HepG2 (cell line): ENCODE data around the gene BUB1. TPM values are rescaled to one million over a fixed set of nuclear protein-coding genes. Genes with fewer than 3 reads are reported as not detected.

Experiments used
- ATAC-seq: fragments of 200-7000 bp; cut with Tn5 transposase; 3 replicates; pipeline ENCODE4 v1.9.1; 2020; ENCODE audit warnings: mild to moderate bottlenecking, moderate library complexity
- BruUV-seq: library from RNA; stranded (reverse); fragments of 400-500 nt; replicated peaks from 2 replicates; lab custom pipeline; 2021; lab: Mats Ljungman, UMichigan
- CTCF ChIA-PET: fragments of 300-600 bp; formaldehyde crosslinking; extraction: SDS; loops from one replicate; lab custom pipeline; 2021; ENCODE audit warnings: low total read pairs, inconsistent platforms, low intra/inter-chr PET ratio; lab: Yijun Ruan, JAX
- POLR2A ChIA-PET: fragments of 350-600 bp; sonication (Branson Sonifier 250); formaldehyde crosslinking; loops from one replicate; lab custom pipeline; 2020; ENCODE audit warnings: antibody characterized with exemption, inconsistent platforms; lab: Yijun Ruan, JAX
- DNase-seq: peaks from one replicate; pipeline ENCODE4 v3.0.0-alpha.2; 2015; ENCODE audit warnings: low spot score
- FAIRE-seq: peaks from 3 replicates; lab custom pipeline; 2011; peaks lifted over from hg19 to GRCh38; lab: Jason Lieb, UNC
- H2AFZ ChIP-seq: one replicate; pipeline ENCODE4 v1.6.1; 2011; ENCODE audit warnings: low read length, inconsistent platforms
- H3K27ac ChIP-seq: fragments of 300-600 bp; 3 replicates; pipeline ENCODE4 v1.8.0; 2011; ENCODE audit warnings: mixed run types, mild to moderate bottlenecking, mixed read lengths, low read length, inconsistent platforms; ENCODE audit not compliant: insufficient read depth; ENCODE audit errors: extremely low read length
- H3K27me3 ChIP-seq, 2 experiments: fragments of 200-600 bp in 1 of 2; 2 replicates in 1 of 2; 3 replicates in 1 of 2; pipeline versions ENCODE4 v1.6.0 to v1.8.0; 2011; ENCODE audit warnings: low read length in 2 of 2, mild to moderate bottlenecking in 2 of 2, moderate library complexity in 2 of 2, inconsistent platforms in 1 of 2; ENCODE audit not compliant: insufficient read depth in 2 of 2, control insufficient read depth in 1 of 2
- H3K36me3 ChIP-seq, 2 experiments: fragments of 200-600 bp in 1 of 2; replicated peaks in 1 of 2; 2 replicates in 1 of 2; 3 replicates in 1 of 2; pipeline versions ENCODE4 v1.5.1 to v1.8.0; 2011; ENCODE audit warnings: low read length in 2 of 2, inconsistent platforms in 1 of 2; ENCODE audit not compliant: insufficient read depth in 2 of 2, control insufficient read depth in 1 of 2
- H3K4me1 ChIP-seq: 2 replicates; pipeline ENCODE4 v1.5.1; 2012; ENCODE audit warnings: low read length, inconsistent platforms; ENCODE audit not compliant: insufficient read depth
- H3K4me2 ChIP-seq: 2 replicates; pipeline ENCODE4 v1.6.0; 2011; ENCODE audit warnings: low read depth, low read length, inconsistent platforms
- H3K4me3 ChIP-seq, 3 experiments: fragments of 200-600 bp in 1 of 3; sonication (generic), shearing (Covaris generic) in 1 of 3; replicated peaks in 1 of 3; 2 replicates each; pipeline ENCODE4 v1.5.1; 2011 to 2016; ENCODE audit warnings: low read length in 3 of 3, inconsistent platforms in 2 of 3, low read depth in 2 of 3, mild to moderate bottlenecking in 2 of 3, control low read depth in 1 of 3, mixed read lengths in 1 of 3; ENCODE audit not compliant: insufficient read depth in 1 of 3
- H3K79me2 ChIP-seq: one replicate; pipeline ENCODE4 v1.6.1; 2011; ENCODE audit warnings: low read length, inconsistent platforms; ENCODE audit not compliant: insufficient read depth
- H3K9ac ChIP-seq: 2 replicates; pipeline ENCODE4 v1.6.0; 2011; ENCODE audit warnings: mild to moderate bottlenecking, low read depth, low read length, inconsistent platforms; ENCODE audit not compliant: insufficient read depth
- H3K9me3 ChIP-seq: 2 replicates; pipeline ENCODE4 v1.5.1; 2012; ENCODE audit warnings: mild to moderate bottlenecking, low read length
- H4K20me1 ChIP-seq: 2 replicates; pipeline ENCODE4 v1.6.0; 2011; ENCODE audit warnings: inconsistent platforms, mild to moderate bottlenecking, low read length, moderate library complexity; ENCODE audit not compliant: insufficient read depth
- CCDC6 ChIP-seq: sonication (generic); formaldehyde crosslinking; IDR thresholded peaks from 2 replicates; pipeline ENCODE4 v1.8.1; 2022; ENCODE audit warnings: mild to moderate bottlenecking, missing genetic modification reagents, moderate library complexity
- MYC ChIP-seq: sonication (generic); formaldehyde crosslinking; IDR thresholded peaks from 2 replicates; pipeline ENCODE4 v1.9.0; 2021; ENCODE audit warnings: missing genetic modification reagents, borderline replicate concordance
- TP53 ChIP-seq: sonication (generic); formaldehyde crosslinking; conservative IDR thresholded peaks from 2 replicates; pipeline ENCODE4 v1.4.0; 2020; ENCODE audit warnings: missing genetic modification reagents
- ZNF367 ChIP-seq: sonication (generic); formaldehyde crosslinking; IDR thresholded peaks from 2 replicates; pipeline ENCODE4 v1.4.0; 2020; ENCODE audit warnings: missing genetic modification reagents, borderline replicate concordance
- ZNF720 ChIP-seq: sonication (generic); formaldehyde crosslinking; IDR thresholded peaks from 2 replicates; pipeline ENCODE4 v1.4.0; 2020; ENCODE audit warnings: missing genetic modification reagents
- ZNF841 ChIP-seq: sonication (generic); formaldehyde crosslinking; IDR thresholded peaks from 2 replicates; pipeline ENCODE4 v1.8.1; 2023; ENCODE audit warnings: missing genetic modification reagents, borderline replicate concordance
- ZSCAN9 ChIP-seq: IDR thresholded peaks from 2 replicates; pipeline ENCODE4 v1.6.1; 2016; ENCODE audit warnings: borderline replicate concordance
- ZZZ3 ChIP-seq: sonication (generic); formaldehyde crosslinking; IDR thresholded peaks from 2 replicates; pipeline ENCODE4 v1.4.0; 2020; ENCODE audit warnings: missing genetic modification reagents, mild to moderate bottlenecking, borderline replicate concordance
- WGBS: methylation state at CpG from one replicate; pipeline ENCODE4 v1.1.6; 2017; ENCODE audit warnings: low lambda C conversion rate; 5-methylcytosine and 5-hydroxymethylcytosine counted together
- in situ Hi-C: cut with HindIII; loops from 2 replicates; pipeline ENCODE4 v1.10.0; 2017; ENCODE audit warnings: low pct_unique_long_range_greater_than_20kb; ENCODE audit not compliant: extremely low pct_ligation_motif_present
- intact Hi-C: fragments of 100-400 bp; cut with micrococcal nuclease; formaldehyde crosslinking; loops from one replicate; pipeline ENCODE4 v1.10.0; 2022; ENCODE audit not compliant: unreplicated experiment
- polyA plus RNA-seq, 8 experiments: library from polyadenylated mRNA; depleted of rRNA in 3 of 8; stranded (reverse) in 7 of 8; unstranded in 1 of 8; fragments of >200 nt; fragmentation: Illumina TruSeq in 4 of 8; extraction: Trizol in 4 of 8; gene quantifications; 2 replicates each; pipeline versions ENCODE4 v1.2.1 to v1.2.3, GENCODE V29; 2011 to 2016; ENCODE audit warnings: low read depth in 4 of 8, missing spikeins in 1 of 8, mixed read lengths in 1 of 8; ENCODE audit not compliant: insufficient read depth in 1 of 8
- total RNA-seq, 5 experiments: library from RNA; depleted of rRNA; stranded (reverse); fragments of >200 nt; fragmentation: Illumina TruSeq; extraction: Trizol; gene quantifications; 2 replicates each; pipeline ENCODE4 v1.2.3, GENCODE V29; 2016; ENCODE audit warnings: low read depth in 1 of 5
- TF ChIP-seq, protein P1 (sequence below): sonication (generic); formaldehyde crosslinking; IDR thresholded peaks from 2 replicates; pipeline ENCODE4 v1.4.0; 2020; ENCODE audit warnings: mild to moderate bottlenecking, low read depth, missing genetic modification reagents
- TF ChIP-seq, protein P2 (sequence below): IDR thresholded peaks from 2 replicates; pipeline ENCODE4 v1.6.1; 2016; ENCODE audit warnings: missing compliant biosample characterization, missing genetic modification reagents, borderline replicate concordance
- TF ChIP-seq, protein P3 (sequence below): IDR thresholded peaks from 2 replicates; pipeline ENCODE4 v1.6.1; 2016
- TF ChIP-seq, protein P4 (sequence below): sonication (generic); formaldehyde crosslinking; IDR thresholded peaks from 2 replicates; pipeline ENCODE4 v1.4.0; 2020; ENCODE audit warnings: low read depth, missing genetic modification reagents

BUB1 gene
- total and polyA plus RNA-seq, 2 of the 13 experiments (the other 11 are each of a cell fraction or from before 2014, with no cell fraction given): 27.8 to 52.6 TPM

DNA sequence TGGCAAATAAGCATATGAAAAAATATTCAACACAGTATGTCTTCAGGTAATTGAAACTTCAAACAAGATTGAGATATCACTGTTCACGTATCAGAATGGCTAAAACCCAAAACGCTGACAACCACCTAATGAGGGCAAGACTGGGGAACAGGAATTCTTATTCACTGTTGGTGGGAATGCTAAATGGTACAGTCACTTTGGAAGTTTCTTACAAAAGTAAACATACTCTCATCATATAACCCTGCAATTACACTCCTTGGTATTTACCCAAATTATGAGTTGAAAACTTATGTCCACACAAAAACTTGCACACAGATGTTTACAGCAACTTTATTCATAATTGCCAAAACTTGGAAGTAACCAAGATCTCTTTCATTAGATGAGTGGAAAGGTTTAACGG is 30.1 kb downstream of the BUB1 start:
- Histone ChIP-seq H3K4me1 (no peaks in the 10 kb centered on the region), H3K4me2 (no peak overlapping the region)
- no peak for ATAC-seq
- BruUV-seq: no TSS peak
- FAIRE-seq: no peak
- TF ChIP-seq ZZZ3 (CRISPR knock-in tag): no peak
- TF ChIP-seq CCDC6: no peak
- no peak for TF ChIP-seq ZNF367 (CRISPR knock-in tag)
- no peak for TF ChIP-seq ZSCAN9 (CRISPR knock-in tag)
- TF ChIP-seq, all 625 proteins: peak for 0
- WGBS: 94% methylated on average over 3 of the region's 3 CpGs
- Histone ChIP-seq H4K20me1 (no peaks in the 10 kb centered on the region), H3K9ac (no peak overlapping the region), H3K27me3 (no peaks in the 10 kb centered on the region), H3K27ac (no peak overlapping the region), H3K9me3 (no peaks in the 10 kb centered on the region), H3K36me3 (peaks cover 6 to 63% of the 10 kb centered on the region in 2 experiments; a peak in 4 of 5 replicates), H3K4me3 (no peak overlapping the region), H3K79me2 (peaks cover 4% of the 10 kb centered on the region), H2AFZ (no peak overlapping the region)
- CTCF ChIA-PET: no interaction called here
- intact Hi-C loops (no loop called here), in situ Hi-C loops (no loop called here)
- POLR2A ChIA-PET: no interaction called here
- DNase-seq: no peak

DNA sequence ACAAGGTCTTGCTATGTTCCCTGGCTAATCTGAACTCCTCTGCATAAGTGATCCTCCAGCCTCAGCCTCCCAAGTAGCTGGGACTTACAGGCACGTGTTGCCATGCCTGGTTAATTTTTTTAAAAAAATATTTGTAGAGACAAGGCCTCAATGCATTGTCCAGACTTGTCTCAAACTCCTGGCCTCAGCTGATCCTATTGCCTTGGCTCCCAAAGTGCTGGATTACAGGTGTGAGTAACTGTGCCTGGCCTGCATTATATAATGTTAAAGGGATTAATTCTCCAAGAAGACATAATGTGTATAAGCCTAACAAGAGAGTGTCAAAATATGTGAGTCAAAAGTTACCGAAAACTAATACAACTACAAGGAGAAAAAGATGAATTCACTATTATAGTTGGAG is 32.2 kb downstream of the BUB1 start:
- ChIA-PET POLR2A (no interaction called here), CTCF (no interaction called here)
- no TSS peak for BruUV-seq
- Histone ChIP-seq H3K4me2 (no peak overlapping the region), H3K9me3 (no peaks in the 10 kb centered on the region), H3K79me2 (peaks cover 4% of the 10 kb centered on the region), H3K4me1 (no peaks in the 10 kb centered on the region), H3K27me3 (no peaks in the 10 kb centered on the region), H3K9ac (no peak overlapping the region), H4K20me1 (no peaks in the 10 kb centered on the region), H3K4me3 (no peak overlapping the region), H2AFZ (no peak overlapping the region), H3K36me3 (peaks cover 11 to 66% of the 10 kb centered on the region in 2 experiments), H3K27ac (no peak overlapping the region)
- no peak for ATAC-seq
- 97% methylated on average over 2 of the region's 2 CpGs for WGBS
- in situ Hi-C loops (no loop called here), intact Hi-C loops (no loop called here)
- no peak for DNase-seq
- FAIRE-seq: no peak
- no peak for TF ChIP-seq MYC (CRISPR knock-in tag)
- TF ChIP-seq, protein P1, sequence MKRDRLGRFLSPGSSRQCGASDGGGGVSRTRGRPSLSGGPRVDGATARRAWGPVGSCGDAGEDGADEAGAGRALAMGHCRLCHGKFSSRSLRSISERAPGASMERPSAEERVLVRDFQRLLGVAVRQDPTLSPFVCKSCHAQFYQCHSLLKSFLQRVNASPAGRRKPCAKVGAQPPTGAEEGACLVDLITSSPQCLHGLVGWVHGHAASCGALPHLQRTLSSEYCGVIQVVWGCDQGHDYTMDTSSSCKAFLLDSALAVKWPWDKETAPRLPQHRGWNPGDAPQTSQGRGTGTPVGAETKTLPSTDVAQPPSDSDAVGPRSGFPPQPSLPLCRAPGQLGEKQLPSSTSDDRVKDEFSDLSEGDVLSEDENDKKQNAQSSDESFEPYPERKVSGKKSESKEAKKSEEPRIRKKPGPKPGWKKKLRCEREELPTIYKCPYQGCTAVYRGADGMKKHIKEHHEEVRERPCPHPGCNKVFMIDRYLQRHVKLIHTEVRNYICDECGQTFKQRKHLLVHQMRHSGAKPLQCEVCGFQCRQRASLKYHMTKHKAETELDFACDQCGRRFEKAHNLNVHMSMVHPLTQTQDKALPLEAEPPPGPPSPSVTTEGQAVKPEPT: no peak
- no peak for TF ChIP-seq ZNF841 (CRISPR knock-in tag)
- no peak for TF ChIP-seq ZNF720
- TF ChIP-seq, protein P2, sequence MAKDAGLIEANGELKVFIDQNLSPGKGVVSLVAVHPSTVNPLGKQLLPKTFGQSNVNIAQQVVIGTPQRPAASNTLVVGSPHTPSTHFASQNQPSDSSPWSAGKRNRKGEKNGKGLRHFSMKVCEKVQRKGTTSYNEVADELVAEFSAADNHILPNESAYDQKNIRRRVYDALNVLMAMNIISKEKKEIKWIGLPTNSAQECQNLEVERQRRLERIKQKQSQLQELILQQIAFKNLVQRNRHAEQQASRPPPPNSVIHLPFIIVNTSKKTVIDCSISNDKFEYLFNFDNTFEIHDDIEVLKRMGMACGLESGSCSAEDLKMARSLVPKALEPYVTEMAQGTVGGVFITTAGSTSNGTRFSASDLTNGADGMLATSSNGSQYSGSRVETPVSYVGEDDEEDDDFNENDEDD (CRISPR knock-in tag): no peak
- TF ChIP-seq, protein P3, sequence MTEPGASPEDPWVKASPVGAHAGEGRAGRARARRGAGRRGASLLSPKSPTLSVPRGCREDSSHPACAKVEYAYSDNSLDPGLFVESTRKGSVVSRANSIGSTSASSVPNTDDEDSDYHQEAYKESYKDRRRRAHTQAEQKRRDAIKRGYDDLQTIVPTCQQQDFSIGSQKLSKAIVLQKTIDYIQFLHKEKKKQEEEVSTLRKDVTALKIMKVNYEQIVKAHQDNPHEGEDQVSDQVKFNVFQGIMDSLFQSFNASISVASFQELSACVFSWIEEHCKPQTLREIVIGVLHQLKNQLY: no peak
- TF ChIP-seq, protein P4, sequence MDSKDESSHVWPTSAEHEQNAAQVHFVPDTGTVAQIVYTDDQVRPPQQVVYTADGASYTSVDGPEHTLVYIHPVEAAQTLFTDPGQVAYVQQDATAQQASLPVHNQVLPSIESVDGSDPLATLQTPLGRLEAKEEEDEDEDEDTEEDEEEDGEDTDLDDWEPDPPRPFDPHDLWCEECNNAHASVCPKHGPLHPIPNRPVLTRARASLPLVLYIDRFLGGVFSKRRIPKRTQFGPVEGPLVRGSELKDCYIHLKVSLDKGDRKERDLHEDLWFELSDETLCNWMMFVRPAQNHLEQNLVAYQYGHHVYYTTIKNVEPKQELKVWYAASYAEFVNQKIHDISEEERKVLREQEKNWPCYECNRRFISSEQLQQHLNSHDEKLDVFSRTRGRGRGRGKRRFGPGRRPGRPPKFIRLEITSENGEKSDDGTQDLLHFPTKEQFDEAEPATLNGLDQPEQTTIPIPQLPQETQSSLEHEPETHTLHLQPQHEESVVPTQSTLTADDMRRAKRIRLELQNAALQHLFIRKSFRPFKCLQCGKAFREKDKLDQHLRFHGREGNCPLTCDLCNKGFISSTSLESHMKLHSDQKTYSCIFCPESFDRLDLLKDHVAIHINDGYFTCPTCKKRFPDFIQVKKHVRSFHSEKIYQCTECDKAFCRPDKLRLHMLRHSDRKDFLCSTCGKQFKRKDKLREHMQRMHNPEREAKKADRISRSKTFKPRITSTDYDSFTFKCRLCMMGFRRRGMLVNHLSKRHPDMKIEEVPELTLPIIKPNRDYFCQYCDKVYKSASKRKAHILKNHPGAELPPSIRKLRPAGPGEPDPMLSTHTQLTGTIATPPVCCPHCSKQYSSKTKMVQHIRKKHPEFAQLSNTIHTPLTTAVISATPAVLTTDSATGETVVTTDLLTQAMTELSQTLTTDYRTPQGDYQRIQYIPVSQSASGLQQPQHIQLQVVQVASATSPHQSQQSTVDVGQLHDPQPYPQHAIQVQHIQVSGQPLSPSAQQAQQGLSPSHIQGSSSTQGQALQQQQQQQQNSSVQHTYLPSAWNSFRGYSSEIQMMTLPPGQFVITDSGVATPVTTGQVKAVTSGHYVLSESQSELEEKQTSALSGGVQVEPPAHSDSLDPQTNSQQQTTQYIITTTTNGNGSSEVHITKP (CRISPR knock-in tag): no peak
- no peak for TF ChIP-seq TP53
